UCSD-AML1 (cell line): ENCODE measurements around the gene AFDN.

Experiments
- DNase-seq: peaks from one replicate; lab custom pipeline; 2025; ENCODE audit not compliant: unreplicated experiment; lab: John Stamatoyannopoulos, UW

AFDN gene

GRCh38 chr6:167976708-167977107, 150.0 kb downstream of the AFDN start:
- no peak for DNase-seq

- no peak for DNase-seq
Observed at GRCh38 chr6:167977717-167978467, 151.2 kb downstream of the AFDN start.

- DNase-seq, result no peak
Observed at GRCh38 chr6:167978607-167979006, 151.9 kb downstream of the AFDN start.

- no peak for DNase-seq
Observed at GRCh38 chr6:167979436-167980139, 152.9 kb downstream of the AFDN start.

DNA sequence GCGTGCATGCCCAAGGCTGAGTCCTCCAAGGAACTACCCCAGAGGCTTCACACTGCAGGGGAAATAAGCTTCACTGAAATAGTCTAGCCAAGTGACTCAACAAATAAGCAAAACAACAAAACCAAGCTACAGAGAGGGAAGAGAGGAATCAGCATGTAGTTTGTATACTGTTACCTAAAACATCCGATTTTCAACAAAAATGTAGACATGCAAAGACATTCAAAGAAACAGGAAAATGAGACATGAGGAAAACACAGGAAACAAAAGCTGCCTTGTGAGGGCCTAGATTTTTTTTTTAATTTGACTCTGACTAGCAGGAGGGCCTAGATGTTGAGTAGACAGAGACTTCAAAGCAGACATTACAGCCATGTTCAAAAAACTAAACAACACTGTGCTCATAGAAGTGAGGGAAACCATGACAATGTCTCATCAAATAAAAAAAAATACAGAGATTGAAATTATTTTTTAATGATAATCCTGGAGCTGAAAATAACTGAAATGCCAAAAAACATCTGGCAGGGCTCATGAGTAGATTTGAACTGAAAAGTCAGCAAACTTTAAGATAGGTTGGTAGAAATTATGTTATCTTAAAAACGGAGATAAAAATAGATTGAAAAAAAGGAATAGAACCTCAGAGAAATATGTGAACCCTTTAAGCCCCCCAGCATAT, 154.3 kb downstream of the AFDN start:
- no peak for DNase-seq

GRCh38 chr6:167981916-167982462, 155.3 kb downstream of the AFDN start:
- no peak for DNase-seq

- no peak for DNase-seq
Observed at GRCh38 chr6:167984144-167984719, 157.5 kb downstream of the AFDN start.

- no peak for DNase-seq
Observed at GRCh38 chr6:167984876-167985604, 158.3 kb downstream of the AFDN start.

DNA sequence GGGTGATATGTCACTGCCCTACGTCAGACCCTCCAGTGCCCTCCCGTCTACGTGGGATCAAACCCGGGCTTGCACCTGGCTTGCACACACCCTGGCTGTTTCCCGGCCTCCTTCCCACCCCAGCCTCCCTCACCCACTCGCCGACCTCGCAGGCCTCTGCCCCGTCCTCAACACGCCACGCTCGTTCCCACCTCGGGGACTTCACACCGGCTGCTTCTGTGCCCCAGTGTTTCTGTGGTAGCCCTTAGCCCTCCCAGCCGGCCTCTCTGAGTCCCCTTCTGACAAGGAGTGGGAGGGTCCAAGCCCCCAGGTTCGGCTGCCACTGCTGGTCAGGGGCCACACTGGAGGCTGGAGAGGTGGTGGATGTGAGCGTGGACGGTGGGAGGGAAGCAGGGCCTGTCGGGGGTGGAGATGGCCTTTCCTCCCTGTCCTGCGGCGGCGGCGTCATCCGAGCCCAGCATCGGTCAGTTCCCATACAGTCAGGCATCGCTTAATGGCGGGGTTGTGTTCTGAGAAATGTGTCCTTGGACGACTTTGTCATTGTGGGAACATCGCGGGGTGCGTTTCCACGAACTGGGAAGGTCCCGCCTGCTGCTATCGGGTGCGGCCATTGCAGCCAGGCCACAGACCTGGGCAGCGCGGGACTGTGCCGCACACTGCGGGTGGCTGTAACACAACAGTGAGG, 159.3 kb downstream of the AFDN start:
- DNase-seq, result no peak

GRCh38 chr6:167987396-167988153, 160.9 kb downstream of the AFDN start:
- no peak for DNase-seq

DNA sequence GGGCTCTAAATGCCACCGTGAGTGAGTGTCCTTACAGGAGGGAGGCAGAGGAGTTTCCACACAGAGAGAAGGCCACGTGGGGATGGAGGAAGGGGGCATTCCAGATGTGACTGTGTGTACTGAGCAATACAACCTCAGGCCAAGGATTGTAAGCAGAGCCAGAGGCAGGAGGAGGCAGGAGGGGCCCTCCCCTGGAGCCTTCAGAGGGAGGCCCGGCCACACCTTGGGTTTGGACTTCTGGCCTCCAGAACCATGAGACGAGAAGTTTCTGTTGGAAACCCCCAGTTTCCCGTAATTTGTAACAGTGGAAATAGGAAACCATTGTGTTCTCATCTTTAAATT, 161.4 kb downstream of the AFDN start:
- no peak for DNase-seq

DNA sequence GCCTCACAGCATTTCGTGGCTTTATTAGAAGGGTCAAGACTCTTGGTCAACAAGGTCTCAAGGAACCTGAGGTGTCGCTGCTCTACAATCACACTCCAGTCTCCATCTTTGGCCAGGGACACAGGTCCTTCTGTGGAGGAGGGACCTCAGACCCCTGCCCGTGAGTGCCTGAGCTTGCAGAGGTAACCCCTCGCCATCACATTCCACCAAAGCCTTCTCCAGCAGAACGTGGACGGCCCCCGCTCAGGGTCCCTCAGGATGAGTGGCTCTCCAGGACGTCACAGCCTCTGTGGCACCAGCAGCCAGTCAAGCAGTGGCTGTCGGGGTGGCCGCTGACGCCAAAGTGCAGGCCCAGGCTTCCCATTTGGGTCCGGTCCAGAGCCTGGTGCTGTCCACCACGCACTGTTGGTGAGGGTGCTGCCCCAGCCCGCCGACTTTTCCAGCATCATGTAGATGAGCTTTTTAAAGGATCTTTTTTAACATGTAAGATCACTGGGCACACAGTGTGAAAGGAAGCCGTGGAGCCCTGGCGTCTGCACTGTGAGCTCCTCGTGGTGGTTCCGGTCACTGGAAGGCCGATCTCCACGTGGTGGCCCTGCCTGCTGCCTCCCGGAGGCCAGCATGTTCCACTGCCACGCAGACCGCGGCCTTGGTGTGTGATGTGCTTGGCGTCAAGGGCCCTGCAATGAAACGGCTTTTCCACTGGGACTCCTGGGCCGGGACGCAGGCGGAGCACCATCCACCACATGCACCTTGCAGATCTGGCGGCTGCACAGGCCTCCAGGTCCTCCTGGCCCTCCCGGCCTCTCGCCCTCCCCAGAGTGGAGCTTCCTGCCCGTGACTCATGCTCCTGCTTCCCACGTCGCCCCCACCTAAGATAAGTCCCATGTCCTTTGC, 162.5 kb downstream of the AFDN start:
- DNase-seq, result no peak

- DNase-seq, result no peak
Observed at GRCh38 chr6:167990016-167990945, 163.6 kb downstream of the AFDN start.

GRCh38 chr6:167993169-167993568, 166.5 kb downstream of the AFDN start:
- no peak for DNase-seq

GRCh38 chr6:167993831-167994230, 167.1 kb downstream of the AFDN start:
- DNase-seq, result no peak

- no peak for DNase-seq
Observed at GRCh38 chr6:167995302-167995701, 168.6 kb downstream of the AFDN start.

GRCh38 chr6:167995731-167996151, 169.0 kb downstream of the AFDN start:
- DNase-seq, result no peak
